HG03571 (cell line): Measurements from ENCODE around the gene MAGED4B.
"Not testable (repeated sequence)": the region's sequence is repeated elsewhere in the genome, so short reads cannot be mapped to it uniquely, and the experiment has no call there.

Experiments
- ATAC-seq: cut with Tn5 transposase; IDR thresholded peaks from one replicate; pipeline ENCODE4 v1.9.1; 2021; ENCODE audit not compliant: unreplicated experiment

Gene MAGED4B, protein sequence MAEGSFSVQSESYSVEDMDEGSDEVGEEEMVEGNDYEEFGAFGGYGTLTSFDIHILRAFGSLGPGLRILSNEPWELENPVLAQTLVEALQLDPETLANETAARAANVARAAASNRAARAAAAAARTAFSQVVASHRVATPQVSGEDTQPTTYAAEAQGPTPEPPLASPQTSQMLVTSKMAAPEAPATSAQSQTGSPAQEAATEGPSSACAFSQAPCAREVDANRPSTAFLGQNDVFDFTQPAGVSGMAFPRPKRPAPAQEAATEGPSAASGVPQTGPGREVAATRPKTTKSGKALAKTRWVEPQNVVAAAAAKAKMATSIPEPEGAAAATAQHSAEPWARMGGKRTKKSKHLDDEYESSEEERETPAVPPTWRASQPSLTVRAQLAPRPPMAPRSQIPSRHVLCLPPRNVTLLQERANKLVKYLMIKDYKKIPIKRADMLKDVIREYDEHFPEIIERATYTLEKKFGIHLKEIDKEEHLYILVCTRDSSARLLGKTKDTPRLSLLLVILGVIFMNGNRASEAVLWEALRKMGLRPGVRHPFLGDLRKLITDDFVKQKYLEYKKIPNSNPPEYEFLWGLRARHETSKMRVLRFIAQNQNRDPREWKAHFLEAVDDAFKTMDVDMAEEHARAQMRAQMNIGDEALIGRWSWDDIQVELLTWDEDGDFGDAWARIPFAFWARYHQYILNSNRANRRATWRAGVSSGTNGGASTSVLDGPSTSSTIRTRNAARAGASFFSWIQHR

DNA sequence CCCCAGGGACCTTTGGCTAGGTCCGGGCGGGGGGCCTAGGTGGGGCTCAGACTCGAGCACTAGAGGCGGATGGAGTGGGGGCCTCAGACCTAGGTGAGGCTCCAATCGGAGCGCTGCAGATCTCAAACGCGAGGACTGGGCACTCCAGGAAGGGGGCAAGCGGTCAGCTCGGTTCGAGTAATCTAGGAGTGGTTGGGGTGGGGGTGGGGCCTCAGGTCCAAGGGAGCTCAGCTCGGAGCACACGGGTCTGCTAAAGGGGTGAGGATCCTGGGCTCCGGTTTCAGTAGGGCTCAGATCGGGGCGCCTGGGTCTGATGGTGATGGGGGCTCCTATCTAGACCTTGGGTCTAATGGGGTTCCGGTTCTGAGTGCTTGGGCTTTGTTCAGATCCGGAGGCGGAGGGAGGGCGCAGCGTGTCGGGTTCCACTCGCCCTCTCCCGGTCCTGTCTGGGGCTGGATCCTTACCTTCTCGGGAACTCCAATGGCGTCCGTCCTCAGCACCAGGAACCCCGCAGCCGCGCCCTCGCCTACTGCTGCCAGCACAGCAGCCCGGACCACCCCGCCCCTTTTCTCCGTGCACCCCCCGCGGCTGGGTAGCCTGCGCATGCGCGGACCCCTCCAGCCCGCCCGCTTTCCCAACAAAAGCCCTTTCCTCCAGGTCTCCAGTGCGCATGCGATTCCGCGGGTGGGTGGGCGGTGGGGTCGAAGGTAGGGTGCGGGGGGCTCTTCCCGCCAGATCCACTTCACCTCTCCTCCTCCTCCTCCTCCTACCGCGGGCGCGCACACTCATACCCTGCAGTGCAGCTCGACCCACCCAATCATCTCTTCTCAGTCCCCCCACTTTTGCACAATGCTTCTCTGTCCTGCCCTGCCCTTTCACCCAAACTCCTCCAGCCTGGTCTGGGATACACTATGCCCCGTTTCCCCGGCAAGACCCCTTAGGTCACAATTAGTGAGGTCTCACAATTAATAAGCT lies at the start of gene MAGED4B:
TSS of gene MAGED4B (minus strand) at position 518 of the 975 bp plus-strand sequence. CDS start 1,011 bp downstream, outside the sequence.
- not testable (repeated sequence) for ATAC-seq

DNA sequence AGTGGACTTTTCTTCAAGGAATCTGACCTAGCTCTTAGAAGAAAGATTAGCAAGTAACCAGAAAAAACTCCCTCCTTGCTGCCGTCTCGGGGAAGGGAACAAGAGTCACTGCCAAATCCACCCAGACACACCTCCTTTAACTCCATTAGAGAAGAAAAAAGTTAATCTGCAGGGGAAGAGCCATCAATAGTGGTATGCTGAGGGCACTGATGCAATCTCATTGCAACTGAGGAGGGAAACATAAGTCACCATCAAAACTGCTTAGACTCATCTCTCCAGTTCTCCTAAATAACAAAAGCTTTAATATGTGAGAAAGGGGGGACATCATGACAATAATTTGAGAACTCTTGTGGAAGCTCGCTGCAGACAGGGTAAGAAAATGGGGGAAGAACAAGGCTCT lies 49.3 kb upstream of the MAGED4B start:
- ATAC-seq = no peak

DNA sequence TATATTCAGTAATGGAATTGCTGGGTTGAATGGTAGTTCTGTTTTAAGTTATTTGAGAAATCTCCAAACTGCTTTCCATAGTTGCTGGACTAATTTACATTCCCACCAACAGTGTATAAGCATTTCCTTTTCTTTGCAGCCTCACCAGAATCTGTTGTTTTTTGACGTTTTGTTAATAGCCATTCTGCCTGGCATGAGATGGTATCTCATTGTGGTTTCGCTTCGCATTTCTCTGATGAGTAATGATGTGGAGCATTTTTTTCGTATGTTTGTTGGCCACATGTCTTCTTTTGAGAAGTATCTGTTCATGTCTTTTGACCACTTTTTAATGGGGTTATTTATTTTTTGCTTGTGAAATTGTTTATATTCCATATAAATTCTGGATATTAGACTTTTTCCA lies 13.6 kb upstream of the MAGED4B start:
- ATAC-seq = no peak

DNA sequence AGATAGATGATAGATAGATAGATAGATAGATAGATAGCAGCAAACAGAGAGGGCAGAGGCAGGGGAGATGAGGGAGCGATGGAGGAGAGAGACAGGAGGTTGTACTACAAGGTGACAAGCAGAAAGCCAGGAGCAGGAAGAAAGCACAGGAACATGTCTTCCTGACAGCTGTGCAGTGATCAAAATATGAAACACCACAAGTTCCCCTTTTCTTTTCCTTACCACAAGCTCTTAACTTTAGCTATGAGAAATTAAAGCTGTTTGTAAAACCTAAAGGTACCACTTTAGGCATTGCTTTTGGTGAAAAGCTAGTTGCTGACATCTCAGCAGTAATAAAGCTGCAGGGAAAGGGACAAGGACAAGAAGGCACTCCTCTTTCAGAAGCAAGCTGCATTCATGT lies 9.1 kb upstream of the MAGED4B start:
- ATAC-seq = no peak

DNA sequence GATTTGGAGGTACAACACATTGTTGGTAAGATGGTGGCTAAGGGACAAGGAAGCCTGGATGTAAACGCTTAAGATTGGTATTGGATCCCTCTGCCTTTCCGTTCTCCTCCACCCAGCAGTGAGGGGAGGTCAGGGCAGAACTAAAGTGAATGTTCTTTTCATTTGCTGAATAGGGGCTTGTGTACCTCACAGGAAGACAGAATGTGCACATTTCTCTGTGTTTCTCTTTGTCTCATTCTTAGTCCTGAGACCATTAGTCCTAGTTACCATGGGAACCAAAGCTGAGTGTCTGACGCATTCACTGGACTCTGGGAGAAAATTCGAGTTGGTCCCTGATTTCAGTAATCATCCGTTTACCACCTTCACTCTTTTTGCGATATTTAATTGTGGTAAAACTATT lies 26.7 kb downstream of the MAGED4B start:
- not testable (repeated sequence) for ATAC-seq

DNA sequence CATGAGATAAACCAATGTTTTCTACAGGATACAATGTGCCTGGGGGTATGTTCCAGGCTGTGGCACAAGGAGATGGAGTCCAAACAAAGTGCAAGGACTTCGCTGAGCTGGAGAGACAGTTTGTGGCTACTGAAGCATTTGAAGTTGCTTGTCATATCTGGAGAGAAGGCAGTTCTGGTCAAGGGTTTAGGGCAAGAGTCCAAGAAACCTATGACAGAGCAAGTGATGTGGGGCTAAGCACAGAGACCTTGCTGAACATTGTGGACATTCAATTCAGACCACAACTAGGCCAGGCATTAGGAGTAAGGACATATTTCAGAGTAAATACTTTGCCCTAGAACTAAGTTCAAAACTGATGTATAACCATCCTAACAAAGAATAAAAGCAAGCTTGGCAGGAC lies 34.8 kb downstream of the MAGED4B start:
- no peak for ATAC-seq

DNA sequence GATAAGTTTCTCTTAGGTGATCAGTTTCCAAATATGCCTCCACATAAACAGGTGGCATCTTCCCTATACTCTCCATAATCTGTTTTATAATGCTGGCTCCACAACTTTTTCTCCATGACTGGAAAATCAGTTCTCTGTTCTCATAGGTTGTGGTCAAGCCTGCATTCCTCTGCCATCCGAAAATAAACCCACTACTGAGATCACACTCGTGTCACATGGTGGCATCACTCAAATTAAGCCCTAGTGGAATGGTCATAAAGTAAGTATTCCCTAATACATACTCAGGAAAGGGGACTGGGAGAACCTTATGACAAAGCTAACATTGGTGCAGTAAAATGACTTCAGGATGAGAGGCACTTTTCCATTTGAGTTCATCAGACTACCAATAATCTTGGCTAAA lies 37.6 kb downstream of the MAGED4B start:
- ATAC-seq = no peak

DNA sequence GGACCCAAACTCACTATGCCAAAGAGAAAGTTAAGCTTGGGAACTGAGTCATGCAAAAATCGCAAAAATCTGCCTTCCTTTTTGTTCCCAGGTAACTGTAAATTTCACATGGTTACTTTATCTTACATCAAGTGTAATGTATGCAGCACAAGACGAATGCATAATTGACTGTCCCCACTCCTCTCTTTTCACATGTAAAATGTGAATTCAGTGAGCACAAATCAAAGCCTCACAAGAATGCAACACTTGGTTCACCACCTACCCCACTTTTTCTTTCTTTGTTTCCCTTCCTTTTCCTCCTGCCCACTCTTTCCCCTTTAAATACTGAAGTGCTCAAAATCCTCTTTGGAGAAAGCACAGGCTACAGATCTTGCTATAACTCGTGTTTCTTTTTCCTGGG lies 53.2 kb downstream of the MAGED4B start:
- no peak for ATAC-seq
